Prostate gland (tissue), 2 donors: ENCODE measurements around the gene DNLZ.

Source experiments
- POLR2A ChIP-seq: fragments of 450-650 bp; IDR thresholded peaks from one replicate; pipeline ENCODE4 v1.6.1; 2016; ENCODE audit warnings: antibody characterized with exemption, mild to moderate bottlenecking
- POLR2AphosphoS5 ChIP-seq: sonication (generic); formaldehyde crosslinking; IDR thresholded peaks from one replicate; pipeline ENCODE4 v1.6.1; 2017; ENCODE audit warnings: antibody characterized with exemption
- TF ChIP-seq, protein P1 (sequence below), 4 experiments: fragments of 200-600 bp in 2 of 4; fragments of 450-650 bp in 2 of 4; sonication (generic) in 2 of 4; IDR thresholded peaks; 1 replicate in 3 of 4; 2 replicates in 1 of 4; pipeline ENCODE4 v1.5.1; 2016 to 2019; ENCODE audit warnings: antibody characterized with exemption in 4 of 4, mild to moderate bottlenecking in 2 of 4, moderate library complexity in 2 of 4

- no peak for TF ChIP-seq POLR2AphosphoS5
- TF ChIP-seq, protein P1, sequence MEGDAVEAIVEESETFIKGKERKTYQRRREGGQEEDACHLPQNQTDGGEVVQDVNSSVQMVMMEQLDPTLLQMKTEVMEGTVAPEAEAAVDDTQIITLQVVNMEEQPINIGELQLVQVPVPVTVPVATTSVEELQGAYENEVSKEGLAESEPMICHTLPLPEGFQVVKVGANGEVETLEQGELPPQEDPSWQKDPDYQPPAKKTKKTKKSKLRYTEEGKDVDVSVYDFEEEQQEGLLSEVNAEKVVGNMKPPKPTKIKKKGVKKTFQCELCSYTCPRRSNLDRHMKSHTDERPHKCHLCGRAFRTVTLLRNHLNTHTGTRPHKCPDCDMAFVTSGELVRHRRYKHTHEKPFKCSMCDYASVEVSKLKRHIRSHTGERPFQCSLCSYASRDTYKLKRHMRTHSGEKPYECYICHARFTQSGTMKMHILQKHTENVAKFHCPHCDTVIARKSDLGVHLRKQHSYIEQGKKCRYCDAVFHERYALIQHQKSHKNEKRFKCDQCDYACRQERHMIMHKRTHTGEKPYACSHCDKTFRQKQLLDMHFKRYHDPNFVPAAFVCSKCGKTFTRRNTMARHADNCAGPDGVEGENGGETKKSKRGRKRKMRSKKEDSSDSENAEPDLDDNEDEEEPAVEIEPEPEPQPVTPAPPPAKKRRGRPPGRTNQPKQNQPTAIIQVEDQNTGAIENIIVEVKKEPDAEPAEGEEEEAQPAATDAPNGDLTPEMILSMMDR (IDR thresholded peaks at IDR 0.05) = no peak
- TF ChIP-seq POLR2A = no peak
Observed at GRCh38 chr9:136341769-136342168, 21.8 kb downstream of the DNLZ start.
